Measurements from ENCODE around the gene AP2S1.

DNA sequence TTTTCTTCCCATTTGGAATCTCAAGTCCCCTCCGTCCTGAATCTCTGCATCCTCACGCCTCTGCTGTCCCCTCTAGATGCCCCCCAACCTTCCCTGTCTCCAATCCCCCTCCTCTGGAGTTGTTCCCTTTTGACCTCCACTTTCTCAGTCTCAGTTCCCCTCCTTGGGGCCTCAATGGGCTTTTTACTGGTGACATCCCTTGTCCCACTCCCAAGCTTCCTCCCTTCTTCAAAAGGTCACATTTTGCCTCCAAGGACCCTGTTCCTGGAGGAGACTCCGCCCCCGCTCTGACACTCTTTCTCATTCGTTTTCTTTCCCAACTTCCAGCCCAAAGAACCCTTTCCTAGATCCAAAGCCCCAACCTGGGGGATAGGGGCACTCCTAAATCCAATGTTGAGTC is 1.0 kb downstream of the AP2S1 start:
- TF ChIP-seq POLR2AphosphoS5 (IDR thresholded peaks at IDR 0.05; ENCODE audit: low read depth, low read length), result no peak
- TF ChIP-seq, protein P1, sequence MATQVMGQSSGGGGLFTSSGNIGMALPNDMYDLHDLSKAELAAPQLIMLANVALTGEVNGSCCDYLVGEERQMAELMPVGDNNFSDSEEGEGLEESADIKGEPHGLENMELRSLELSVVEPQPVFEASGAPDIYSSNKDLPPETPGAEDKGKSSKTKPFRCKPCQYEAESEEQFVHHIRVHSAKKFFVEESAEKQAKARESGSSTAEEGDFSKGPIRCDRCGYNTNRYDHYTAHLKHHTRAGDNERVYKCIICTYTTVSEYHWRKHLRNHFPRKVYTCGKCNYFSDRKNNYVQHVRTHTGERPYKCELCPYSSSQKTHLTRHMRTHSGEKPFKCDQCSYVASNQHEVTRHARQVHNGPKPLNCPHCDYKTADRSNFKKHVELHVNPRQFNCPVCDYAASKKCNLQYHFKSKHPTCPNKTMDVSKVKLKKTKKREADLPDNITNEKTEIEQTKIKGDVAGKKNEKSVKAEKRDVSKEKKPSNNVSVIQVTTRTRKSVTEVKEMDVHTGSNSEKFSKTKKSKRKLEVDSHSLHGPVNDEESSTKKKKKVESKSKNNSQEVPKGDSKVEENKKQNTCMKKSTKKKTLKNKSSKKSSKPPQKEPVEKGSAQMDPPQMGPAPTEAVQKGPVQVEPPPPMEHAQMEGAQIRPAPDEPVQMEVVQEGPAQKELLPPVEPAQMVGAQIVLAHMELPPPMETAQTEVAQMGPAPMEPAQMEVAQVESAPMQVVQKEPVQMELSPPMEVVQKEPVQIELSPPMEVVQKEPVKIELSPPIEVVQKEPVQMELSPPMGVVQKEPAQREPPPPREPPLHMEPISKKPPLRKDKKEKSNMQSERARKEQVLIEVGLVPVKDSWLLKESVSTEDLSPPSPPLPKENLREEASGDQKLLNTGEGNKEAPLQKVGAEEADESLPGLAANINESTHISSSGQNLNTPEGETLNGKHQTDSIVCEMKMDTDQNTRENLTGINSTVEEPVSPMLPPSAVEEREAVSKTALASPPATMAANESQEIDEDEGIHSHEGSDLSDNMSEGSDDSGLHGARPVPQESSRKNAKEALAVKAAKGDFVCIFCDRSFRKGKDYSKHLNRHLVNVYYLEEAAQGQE (IDR thresholded peaks at IDR 0.05; ENCODE audit: insufficient read depth in 1 of 2, low read depth in 2 of 2, low read length in 2 of 2), result no peak
- TF ChIP-seq SIN3A (IDR thresholded peaks at IDR 0.05; ENCODE audit: borderline replicate concordance, insufficient read depth, low read length), result no peak

All from PFSK-1 (cell line).